ENCODE results near the gene AGBL3.

DNA sequence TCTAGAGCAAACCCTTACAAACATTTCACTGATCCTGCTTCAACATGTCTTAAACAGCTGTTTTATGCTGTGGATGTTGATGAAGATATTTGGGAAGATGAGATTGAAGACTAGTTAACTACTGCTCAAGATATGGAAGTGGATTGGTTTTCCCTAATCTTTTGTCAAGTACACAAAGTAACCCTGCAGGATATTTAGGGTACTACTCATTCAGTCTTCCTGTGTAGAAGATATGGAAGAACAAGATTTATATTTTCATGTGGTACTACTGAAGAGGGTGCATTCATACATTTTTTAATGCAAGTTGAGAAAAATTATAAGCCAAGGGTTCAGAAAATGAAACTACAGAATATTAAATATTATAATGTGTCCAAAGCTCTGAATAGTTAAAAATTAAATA is 143.3 kb downstream of the AGBL3 start:
- no peak for TF ChIP-seq ESRRA (CRISPR knock-in tag; IDR thresholded peaks at IDR 0.05; ENCODE audit: borderline replicate concordance)
- TF ChIP-seq, protein P1, sequence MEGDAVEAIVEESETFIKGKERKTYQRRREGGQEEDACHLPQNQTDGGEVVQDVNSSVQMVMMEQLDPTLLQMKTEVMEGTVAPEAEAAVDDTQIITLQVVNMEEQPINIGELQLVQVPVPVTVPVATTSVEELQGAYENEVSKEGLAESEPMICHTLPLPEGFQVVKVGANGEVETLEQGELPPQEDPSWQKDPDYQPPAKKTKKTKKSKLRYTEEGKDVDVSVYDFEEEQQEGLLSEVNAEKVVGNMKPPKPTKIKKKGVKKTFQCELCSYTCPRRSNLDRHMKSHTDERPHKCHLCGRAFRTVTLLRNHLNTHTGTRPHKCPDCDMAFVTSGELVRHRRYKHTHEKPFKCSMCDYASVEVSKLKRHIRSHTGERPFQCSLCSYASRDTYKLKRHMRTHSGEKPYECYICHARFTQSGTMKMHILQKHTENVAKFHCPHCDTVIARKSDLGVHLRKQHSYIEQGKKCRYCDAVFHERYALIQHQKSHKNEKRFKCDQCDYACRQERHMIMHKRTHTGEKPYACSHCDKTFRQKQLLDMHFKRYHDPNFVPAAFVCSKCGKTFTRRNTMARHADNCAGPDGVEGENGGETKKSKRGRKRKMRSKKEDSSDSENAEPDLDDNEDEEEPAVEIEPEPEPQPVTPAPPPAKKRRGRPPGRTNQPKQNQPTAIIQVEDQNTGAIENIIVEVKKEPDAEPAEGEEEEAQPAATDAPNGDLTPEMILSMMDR (IDR thresholded peaks at IDR 0.05): no peak

All from WTC11 (cell line).